GM18507 (cell line): ENCODE results near the gene CEMP1.
A peak's percentile ranks its signal among the peaks of the same experiment; 100 is the strongest.

Source experiments
- DNase-seq: peaks from one replicate; pipeline ENCODE4 v3.0.0; 2011; ENCODE audit warnings: low read depth; ENCODE audit not compliant: insufficient read length; ENCODE audit errors: extremely low spot score
- FAIRE-seq: peaks from 2 replicates; lab custom pipeline; 2011; peaks lifted over from hg19 to GRCh38; lab: Jason Lieb, UNC

Gene CEMP1

GRCh38 chr16:2508722-2509400, 22.3 kb downstream of the CEMP1 start:
- DNase-seq (no peak), FAIRE-seq (no peak)

GRCh38 chr16:2507665-2508064, 23.5 kb downstream of the CEMP1 start:
- no peak for DNase-seq
- peak; percentile 33 for FAIRE-seq

- peak; percentile 86 for FAIRE-seq
- no peak for DNase-seq
Observed at GRCh38 chr16:2507052-2507659, 24.1 kb downstream of the CEMP1 start.

- no peak for FAIRE-seq
- no peak for DNase-seq
Observed at GRCh38 chr16:2505695-2506094, 25.5 kb downstream of the CEMP1 start.

GRCh38 chr16:2501946-2502895, 29.0 kb downstream of the CEMP1 start:
- no peak for DNase-seq
- FAIRE-seq: no peak

- FAIRE-seq (peak; percentile 85), DNase-seq (peak; percentile 75)
Observed at GRCh38 chr16:2500918-2501750, 30.1 kb downstream of the CEMP1 start.

- no peak for DNase-seq
- FAIRE-seq: no peak
Observed at GRCh38 chr16:2500430-2500917, 30.7 kb downstream of the CEMP1 start.

GRCh38 chr16:2499890-2500429, 31.2 kb downstream of the CEMP1 start:
- FAIRE-seq: no peak

GRCh38 chr16:2499454-2499853, 31.8 kb downstream of the CEMP1 start:
- no peak for DNase-seq
- FAIRE-seq: no peak

More at GRCh38 chr16:2499890-2500429, 31.2 kb downstream of the CEMP1 start:
- DNase-seq: no peak

GRCh38 chr16:2498531-2499253, 32.5 kb downstream of the CEMP1 start:
- FAIRE-seq (no peak), DNase-seq (no peak)

GRCh38 chr16:2497695-2498484, 33.3 kb downstream of the CEMP1 start:
- FAIRE-seq (no peak), DNase-seq (no peak)

GRCh38 chr16:2497116-2497630, 34.0 kb downstream of the CEMP1 start:
- DNase-seq: no peak
- no peak for FAIRE-seq

GRCh38 chr16:2496223-2497115, 34.7 kb downstream of the CEMP1 start:
- DNase-seq (no peak), FAIRE-seq (no peak)

GRCh38 chr16:2495041-2495440, 36.2 kb downstream of the CEMP1 start:
- FAIRE-seq: no peak

GRCh38 chr16:2494616-2495015, 36.6 kb downstream of the CEMP1 start:
- FAIRE-seq (no peak), DNase-seq (no peak)

More at GRCh38 chr16:2495041-2495440, 36.2 kb downstream of the CEMP1 start:
- no peak for DNase-seq

- DNase-seq: no peak
- FAIRE-seq: no peak
Observed at GRCh38 chr16:2493605-2494004, 37.6 kb downstream of the CEMP1 start.
